ENCODE data around the gene UBALD2.
"Not testable (repeated sequence)": the region's sequence is repeated elsewhere in the genome, so short reads cannot be mapped to it uniquely, and the experiment has no call there.

The UBALD2 gene

GRCh38 chr17:76226749-76227148 lies 38.4 kb upstream of the UBALD2 start:
- not testable (repeated sequence) for H3K79me2 ChIP-seq (ENCODE audit: control insufficient read depth, insufficient read depth, low read length); H4K5ac ChIP-seq (ENCODE audit: low read length); H3K56ac ChIP-seq (ENCODE audit: low read length); H3K23ac ChIP-seq (ENCODE audit: low read length); H2AK5ac ChIP-seq (ENCODE audit: low read length); H3K18ac ChIP-seq (ENCODE audit: low read length); H3K9ac ChIP-seq (ENCODE audit: low read length); H4K8ac ChIP-seq (ENCODE audit: low read depth, low read length); H2BK15ac ChIP-seq (replicated peaks; ENCODE audit: low read depth); H3K36me3 ChIP-seq (ENCODE audit: control insufficient read depth, insufficient read depth, low read length); H3K4me2 ChIP-seq (ENCODE audit: low read length); H3K4ac ChIP-seq (ENCODE audit: low read depth, low read length); H3K27ac ChIP-seq (ENCODE audit: low read depth, low read length); H3K4me1 ChIP-seq (ENCODE audit: control insufficient read depth, low read depth, low read length); H3K27me3 ChIP-seq (ENCODE audit: insufficient read depth, low read length, poor library complexity); H3K79me1 ChIP-seq (ENCODE audit: low read length); H2BK120ac ChIP-seq (ENCODE audit: low read depth, low read length); H2BK5ac ChIP-seq (ENCODE audit: low read length); DNase-seq; H3K4me3 ChIP-seq (ENCODE audit: low read length)
- no CpG with 5 or more reads among the region's 19 CpGs for WGBS (ENCODE audit: extremely low coverage, insufficient coverage, low lambda C conversion rate)

GRCh38 chr17:76232342-76232741 lies 32.8 kb upstream of the UBALD2 start:
- no peaks in the 10 kb centered on the region for H3K79me1 ChIP-seq (ENCODE audit: low read length)
- no CpG with 5 or more reads among the region's 2 CpGs for WGBS (ENCODE audit: extremely low coverage, insufficient coverage, low lambda C conversion rate)
- peaks cover 2% of the 10 kb centered on the region for H3K27me3 ChIP-seq (ENCODE audit: insufficient read depth, low read length, poor library complexity)
- no peak overlapping the region for H3K4me3 ChIP-seq (ENCODE audit: low read length)
- no peak overlapping the region for H3K23ac ChIP-seq (ENCODE audit: low read length)
- no peak overlapping the region for H3K4me2 ChIP-seq (ENCODE audit: low read length)
- no peak overlapping the region for H4K8ac ChIP-seq (ENCODE audit: low read depth, low read length)
- no peak overlapping the region for H2AK5ac ChIP-seq (ENCODE audit: low read length)
- H2BK15ac ChIP-seq (replicated peaks; ENCODE audit: low read depth): no peak overlapping the region
- no peaks in the 10 kb centered on the region for H3K36me3 ChIP-seq (ENCODE audit: control insufficient read depth, insufficient read depth, low read length)
- no peak overlapping the region for H3K56ac ChIP-seq (ENCODE audit: low read length)
- DNase-seq: no peak
- H3K9ac ChIP-seq (ENCODE audit: low read length): no peak overlapping the region
- H4K5ac ChIP-seq (ENCODE audit: low read length): no peak overlapping the region
- no peak overlapping the region for H3K18ac ChIP-seq (ENCODE audit: low read length)
- no peak overlapping the region for H3K4ac ChIP-seq (ENCODE audit: low read depth, low read length)
- no peaks in the 10 kb centered on the region for H3K4me1 ChIP-seq (ENCODE audit: control insufficient read depth, low read depth, low read length)
- H2BK5ac ChIP-seq (ENCODE audit: low read length): no peak overlapping the region
- no peaks in the 10 kb centered on the region for H3K79me2 ChIP-seq (ENCODE audit: control insufficient read depth, insufficient read depth, low read length)
- H3K27ac ChIP-seq (ENCODE audit: low read depth, low read length): no peak overlapping the region
- H2BK120ac ChIP-seq (ENCODE audit: low read depth, low read length): no peak overlapping the region

DNA sequence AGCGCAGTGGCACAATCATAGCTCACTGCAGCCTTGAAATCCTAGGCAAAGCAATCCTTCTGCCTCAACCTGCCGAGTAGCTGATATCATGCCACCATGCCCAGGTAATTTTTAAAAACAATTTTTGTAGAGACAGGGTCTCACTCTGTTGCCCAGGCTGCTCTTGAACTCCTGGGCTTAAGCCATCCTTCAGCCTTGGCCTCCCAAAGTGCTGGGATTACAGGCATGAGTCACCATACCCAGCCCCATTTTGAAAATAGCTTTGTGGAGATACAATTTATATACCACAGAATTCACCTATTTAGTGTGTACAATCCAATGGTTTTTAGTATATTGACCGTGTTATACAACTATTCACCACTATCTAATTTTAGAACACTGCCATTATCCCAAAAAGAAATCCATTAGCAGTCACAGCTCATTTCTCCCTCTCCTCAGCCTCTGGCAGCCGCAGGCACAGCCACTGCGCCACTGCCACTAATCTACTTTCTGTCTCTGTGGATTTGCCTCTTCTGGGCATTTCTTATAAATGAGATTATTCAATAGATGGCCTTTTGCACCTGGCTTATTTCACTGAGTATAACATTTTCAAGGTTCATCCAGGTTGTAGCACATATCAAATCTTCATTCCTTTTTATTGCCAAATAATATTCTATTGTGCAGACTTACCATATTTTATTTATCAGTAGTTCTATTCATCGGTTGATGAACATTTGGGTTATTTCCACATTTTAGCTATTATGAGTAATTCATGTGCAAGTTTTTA lies 31.4 kb upstream of the UBALD2 start:
- Histone ChIP-seq H4K5ac (ENCODE audit: low read length) (no peak overlapping the region), H3K9ac (ENCODE audit: low read length) (no peak overlapping the region), H2AK5ac (ENCODE audit: low read length) (no peak overlapping the region), H3K23ac (ENCODE audit: low read length) (no peak overlapping the region), H2BK5ac (ENCODE audit: low read length) (no peak overlapping the region), H3K4me3 (ENCODE audit: low read length) (no peak overlapping the region), H3K27me3 (ENCODE audit: insufficient read depth, low read length, poor library complexity) (peaks cover 7% of the 10 kb centered on the region), H2BK15ac (replicated peaks; ENCODE audit: low read depth) (no peak overlapping the region), H2BK120ac (ENCODE audit: low read depth, low read length) (no peak overlapping the region), H3K18ac (ENCODE audit: low read length) (no peak overlapping the region), H3K4ac (ENCODE audit: low read depth, low read length) (no peak overlapping the region), H3K4me2 (ENCODE audit: low read length) (no peak overlapping the region), H3K79me1 (ENCODE audit: low read length) (no peaks in the 10 kb centered on the region), H4K8ac (ENCODE audit: low read depth, low read length) (no peak overlapping the region), H3K36me3 (ENCODE audit: control insufficient read depth, insufficient read depth, low read length) (no peaks in the 10 kb centered on the region), H3K56ac (ENCODE audit: low read length) (no peak overlapping the region), H3K4me1 (ENCODE audit: control insufficient read depth, low read depth, low read length) (no peaks in the 10 kb centered on the region), H3K79me2 (ENCODE audit: control insufficient read depth, insufficient read depth, low read length) (no peaks in the 10 kb centered on the region), H3K27ac (ENCODE audit: low read depth, low read length) (no peak overlapping the region)
- no peak for DNase-seq
- no CpG with 5 or more reads among the region's 6 CpGs for WGBS (ENCODE audit: extremely low coverage, insufficient coverage, low lambda C conversion rate)

DNA sequence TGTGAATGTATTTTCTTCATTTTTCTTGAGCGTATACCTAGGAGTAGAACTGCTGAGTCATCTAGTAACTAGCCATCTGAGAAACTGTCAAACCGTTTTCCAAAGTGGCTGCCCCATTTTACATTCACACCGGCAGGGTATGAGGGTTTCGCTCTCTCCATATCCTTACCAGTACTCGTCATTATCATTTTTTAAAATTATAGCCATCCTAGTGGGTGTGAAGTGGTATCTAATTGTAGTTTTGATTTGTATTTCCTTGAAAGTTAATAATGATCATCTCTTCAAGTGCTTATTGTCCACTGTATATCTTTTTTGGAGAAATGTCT lies 30.8 kb upstream of the UBALD2 start:
- Histone ChIP-seq H4K5ac (ENCODE audit: low read length) (no peak overlapping the region), H3K4me2 (ENCODE audit: low read length) (no peak overlapping the region), H4K8ac (ENCODE audit: low read depth, low read length) (no peak overlapping the region), H3K18ac (ENCODE audit: low read length) (no peak overlapping the region), H3K4ac (ENCODE audit: low read depth, low read length) (no peak overlapping the region), H2BK120ac (ENCODE audit: low read depth, low read length) (no peak overlapping the region), H3K4me3 (ENCODE audit: low read length) (no peak overlapping the region), H3K79me2 (ENCODE audit: control insufficient read depth, insufficient read depth, low read length) (no peaks in the 10 kb centered on the region), H2AK5ac (ENCODE audit: low read length) (no peak overlapping the region), H3K56ac (ENCODE audit: low read length) (no peak overlapping the region), H3K9ac (ENCODE audit: low read length) (no peak overlapping the region), H3K36me3 (ENCODE audit: control insufficient read depth, insufficient read depth, low read length) (no peaks in the 10 kb centered on the region), H3K23ac (ENCODE audit: low read length) (no peak overlapping the region), H2BK15ac (replicated peaks; ENCODE audit: low read depth) (no peak overlapping the region), H3K27ac (ENCODE audit: low read depth, low read length) (no peak overlapping the region), H2BK5ac (ENCODE audit: low read length) (no peak overlapping the region), H3K79me1 (ENCODE audit: low read length) (no peaks in the 10 kb centered on the region), H3K4me1 (ENCODE audit: control insufficient read depth, low read depth, low read length) (no peaks in the 10 kb centered on the region), H3K27me3 (ENCODE audit: insufficient read depth, low read length, poor library complexity) (peaks cover 11% of the 10 kb centered on the region)
- no peak for DNase-seq
- WGBS (ENCODE audit: extremely low coverage, insufficient coverage, low lambda C conversion rate): no CpG with 5 or more reads among the region's 5 CpGs

DNA sequence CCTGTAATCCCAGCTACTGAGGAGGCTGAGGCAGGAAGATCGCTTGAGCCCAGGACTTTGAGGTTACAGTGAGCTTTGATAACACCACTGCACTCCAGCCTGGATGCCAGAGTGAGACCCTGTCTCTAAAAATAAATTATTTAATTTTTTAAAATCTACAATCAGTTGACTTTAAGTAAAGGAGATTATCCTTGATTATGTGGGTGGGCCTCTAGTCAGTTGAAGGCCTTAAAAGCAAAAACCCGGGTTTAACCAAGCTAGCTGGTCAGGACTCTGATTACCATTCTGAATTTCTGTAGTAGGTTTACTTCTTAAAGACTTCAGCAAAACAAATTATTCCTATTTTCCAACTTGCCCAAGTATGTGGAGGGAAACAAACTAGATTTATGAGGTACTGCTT lies 29.3 kb upstream of the UBALD2 start:
- H2AK5ac ChIP-seq (ENCODE audit: low read length): no peak overlapping the region
- H3K27me3 ChIP-seq (ENCODE audit: insufficient read depth, low read length, poor library complexity): peaks cover 16% of the 10 kb centered on the region
- H3K4me1 ChIP-seq (ENCODE audit: control insufficient read depth, low read depth, low read length): no peaks in the 10 kb centered on the region
- no peak overlapping the region for H3K4me2 ChIP-seq (ENCODE audit: low read length)
- H3K27ac ChIP-seq (ENCODE audit: low read depth, low read length): no peak overlapping the region
- H3K4ac ChIP-seq (ENCODE audit: low read depth, low read length): no peak overlapping the region
- no peak overlapping the region for H3K23ac ChIP-seq (ENCODE audit: low read length)
- no peak for DNase-seq
- H3K9ac ChIP-seq (ENCODE audit: low read length): no peak overlapping the region
- no peaks in the 10 kb centered on the region for H3K36me3 ChIP-seq (ENCODE audit: control insufficient read depth, insufficient read depth, low read length)
- no CpG with 5 or more reads among the region's 2 CpGs for WGBS (ENCODE audit: extremely low coverage, insufficient coverage, low lambda C conversion rate)
- no peak overlapping the region for H2BK5ac ChIP-seq (ENCODE audit: low read length)
- H3K18ac ChIP-seq (ENCODE audit: low read length): no peak overlapping the region
- no peak overlapping the region for H4K5ac ChIP-seq (ENCODE audit: low read length)
- no peak overlapping the region for H3K56ac ChIP-seq (ENCODE audit: low read length)
- no peak overlapping the region for H3K4me3 ChIP-seq (ENCODE audit: low read length)
- no peaks in the 10 kb centered on the region for H3K79me1 ChIP-seq (ENCODE audit: low read length)
- no peak overlapping the region for H4K8ac ChIP-seq (ENCODE audit: low read depth, low read length)
- no peaks in the 10 kb centered on the region for H3K79me2 ChIP-seq (ENCODE audit: control insufficient read depth, insufficient read depth, low read length)
- no peak overlapping the region for H2BK120ac ChIP-seq (ENCODE audit: low read depth, low read length)
- H2BK15ac ChIP-seq (replicated peaks; ENCODE audit: low read depth): no peak overlapping the region

GRCh38 chr17:76236603-76237002 lies 28.5 kb upstream of the UBALD2 start:
- Histone ChIP-seq H3K56ac (ENCODE audit: low read length) (no peak overlapping the region), H2AK5ac (ENCODE audit: low read length) (no peak overlapping the region), H3K36me3 (ENCODE audit: control insufficient read depth, insufficient read depth, low read length) (no peaks in the 10 kb centered on the region), H3K27ac (ENCODE audit: low read depth, low read length) (no peak overlapping the region), H3K4me3 (ENCODE audit: low read length) (no peak overlapping the region), H3K79me1 (ENCODE audit: low read length) (no peaks in the 10 kb centered on the region), H3K27me3 (ENCODE audit: insufficient read depth, low read length, poor library complexity) (peaks cover 18% of the 10 kb centered on the region), H3K18ac (ENCODE audit: low read length) (no peak overlapping the region), H4K8ac (ENCODE audit: low read depth, low read length) (no peak overlapping the region), H3K4me1 (ENCODE audit: control insufficient read depth, low read depth, low read length) (no peaks in the 10 kb centered on the region), H2BK120ac (ENCODE audit: low read depth, low read length) (no peak overlapping the region), H3K9ac (ENCODE audit: low read length) (no peak overlapping the region), H3K4me2 (ENCODE audit: low read length) (no peak overlapping the region), H3K79me2 (ENCODE audit: control insufficient read depth, insufficient read depth, low read length) (no peaks in the 10 kb centered on the region), H3K23ac (ENCODE audit: low read length) (no peak overlapping the region), H4K5ac (ENCODE audit: low read length) (no peak overlapping the region), H3K4ac (ENCODE audit: low read depth, low read length) (no peak overlapping the region), H2BK15ac (replicated peaks; ENCODE audit: low read depth) (no peak overlapping the region), H2BK5ac (ENCODE audit: low read length) (no peak overlapping the region)
- DNase-seq: no peak
